HepG2 (cell line): ENCODE data around the gene ARFIP1. TPM values are rescaled to one million over a fixed set of nuclear protein-coding genes. Genes with fewer than 3 reads are reported as not detected.

ENCODE experiments used
- BCL6 ChIP-seq: IDR thresholded peaks from 2 replicates; pipeline ENCODE4 v1.6.1; 2016; ENCODE audit warnings: missing genetic modification reagents, missing compliant biosample characterization
- BORCS8-MEF2B ChIP-seq: sonication (generic); formaldehyde crosslinking; IDR thresholded peaks from 2 replicates; pipeline ENCODE4 v1.8.0; 2022; ENCODE audit warnings: mild to moderate bottlenecking, missing genetic modification reagents
- ISX ChIP-seq: sonication (generic); formaldehyde crosslinking; conservative IDR thresholded peaks from 2 replicates; pipeline ENCODE4 v1.5.0; 2020; ENCODE audit warnings: missing genetic modification reagents
- KDM3A ChIP-seq: IDR thresholded peaks from 2 replicates; pipeline ENCODE4 v1.6.1; 2018; ENCODE audit warnings: low read depth, missing compliant biosample characterization
- RFXAP ChIP-seq: sonication (generic); formaldehyde crosslinking; IDR thresholded peaks from 2 replicates; pipeline ENCODE4 v1.4.0; 2020; ENCODE audit warnings: missing genetic modification reagents, borderline replicate concordance
- SOX6 ChIP-seq, 2 experiments: fragments of 450-650 bp in 1 of 2; sonication (generic) in 1 of 2; formaldehyde crosslinking in 1 of 2; IDR thresholded peaks; 2 replicates each; pipeline versions ENCODE4 v1.4.0 to v1.6.1; 2017 to 2020; ENCODE audit warnings: antibody characterized with exemption in 1 of 2, mild to moderate bottlenecking in 1 of 2, missing genetic modification reagents in 1 of 2
- TBX3 ChIP-seq: fragments of 450-650 bp; IDR thresholded peaks from 2 replicates; pipeline ENCODE4 v1.6.1; 2017; ENCODE audit warnings: antibody characterized with exemption, mild to moderate bottlenecking, inconsistent platforms, borderline replicate concordance
- XBP1 ChIP-seq: sonication (generic); formaldehyde crosslinking; IDR thresholded peaks from 2 replicates; pipeline ENCODE4 v1.5.0; 2020; ENCODE audit warnings: missing genetic modification reagents
- YY1 ChIP-seq: IDR thresholded peaks from 2 replicates; pipeline ENCODE4 v1.6.1; 2011; ENCODE audit warnings: low read length, low read depth, moderate library complexity, mild to moderate bottlenecking; ENCODE audit not compliant: insufficient read depth, insufficient replicate concordance
- ZBTB7A ChIP-seq: sonication (generic); formaldehyde crosslinking; IDR thresholded peaks from 2 replicates; pipeline ENCODE4 v1.8.0; 2022; ENCODE audit warnings: mild to moderate bottlenecking, missing genetic modification reagents
- ZNF292 ChIP-seq: sonication (generic); formaldehyde crosslinking; IDR thresholded peaks from 2 replicates; pipeline ENCODE4 v1.8.1; 2022; ENCODE audit warnings: mild to moderate bottlenecking, low read depth, missing genetic modification reagents, borderline replicate concordance
- ZNF567 ChIP-seq: sonication (generic); formaldehyde crosslinking; IDR thresholded peaks from 2 replicates; pipeline ENCODE4 v1.8.1; 2023; ENCODE audit warnings: mild to moderate bottlenecking, missing genetic modification reagents, borderline replicate concordance
- ZNF570 ChIP-seq: sonication (generic); formaldehyde crosslinking; IDR thresholded peaks from 2 replicates; pipeline ENCODE4 v1.4.0; 2020; ENCODE audit warnings: mild to moderate bottlenecking, missing genetic modification reagents, borderline replicate concordance
- ZNF737 ChIP-seq: sonication (generic); formaldehyde crosslinking; IDR thresholded peaks from 2 replicates; pipeline ENCODE4 v1.5.0; 2020; ENCODE audit warnings: missing genetic modification reagents, mild to moderate bottlenecking, borderline replicate concordance
- ZSCAN29 ChIP-seq: sonication (generic); formaldehyde crosslinking; conservative IDR thresholded peaks from 2 replicates; pipeline ENCODE4 v1.4.0; 2020; ENCODE audit warnings: mild to moderate bottlenecking, missing genetic modification reagents
- polyA plus RNA-seq, 8 experiments: library from polyadenylated mRNA; depleted of rRNA in 3 of 8; stranded (reverse) in 7 of 8; unstranded in 1 of 8; fragments of >200 nt; fragmentation: Illumina TruSeq in 4 of 8; extraction: Trizol in 4 of 8; gene quantifications; 2 replicates each; pipeline versions ENCODE4 v1.2.1 to v1.2.3, GENCODE V29; 2011 to 2016; ENCODE audit warnings: low read depth in 4 of 8, missing spikeins in 1 of 8, mixed read lengths in 1 of 8; ENCODE audit not compliant: insufficient read depth in 1 of 8
- total RNA-seq, 5 experiments: library from RNA; depleted of rRNA; stranded (reverse); fragments of >200 nt; fragmentation: Illumina TruSeq; extraction: Trizol; gene quantifications; 2 replicates each; pipeline ENCODE4 v1.2.3, GENCODE V29; 2016; ENCODE audit warnings: low read depth in 1 of 5
- TF ChIP-seq, protein P1 (sequence below): sonication (generic); formaldehyde crosslinking; IDR thresholded peaks from 2 replicates; pipeline ENCODE4 v1.5.1; 2020; ENCODE audit warnings: mild to moderate bottlenecking, missing genetic modification reagents, moderate library complexity
- TF ChIP-seq, protein P2 (sequence below): IDR thresholded peaks from 2 replicates; pipeline ENCODE4 v1.6.1; 2016
- TF ChIP-seq, protein P3 (sequence below): sonication (generic); formaldehyde crosslinking; IDR thresholded peaks from 2 replicates; pipeline ENCODE4 v1.4.0; 2020; ENCODE audit warnings: missing genetic modification reagents
- TF ChIP-seq, protein P4 (sequence below): sonication (generic); formaldehyde crosslinking; IDR thresholded peaks from 2 replicates; pipeline ENCODE4 v1.4.0; 2020; ENCODE audit warnings: low read depth, mild to moderate bottlenecking, missing genetic modification reagents

The ARFIP1 gene
- total and polyA plus RNA-seq, 2 of the 13 experiments (the other 11 are each of a cell fraction or from before 2014, with no cell fraction given): 9.9 to 27.7 TPM

DNA sequence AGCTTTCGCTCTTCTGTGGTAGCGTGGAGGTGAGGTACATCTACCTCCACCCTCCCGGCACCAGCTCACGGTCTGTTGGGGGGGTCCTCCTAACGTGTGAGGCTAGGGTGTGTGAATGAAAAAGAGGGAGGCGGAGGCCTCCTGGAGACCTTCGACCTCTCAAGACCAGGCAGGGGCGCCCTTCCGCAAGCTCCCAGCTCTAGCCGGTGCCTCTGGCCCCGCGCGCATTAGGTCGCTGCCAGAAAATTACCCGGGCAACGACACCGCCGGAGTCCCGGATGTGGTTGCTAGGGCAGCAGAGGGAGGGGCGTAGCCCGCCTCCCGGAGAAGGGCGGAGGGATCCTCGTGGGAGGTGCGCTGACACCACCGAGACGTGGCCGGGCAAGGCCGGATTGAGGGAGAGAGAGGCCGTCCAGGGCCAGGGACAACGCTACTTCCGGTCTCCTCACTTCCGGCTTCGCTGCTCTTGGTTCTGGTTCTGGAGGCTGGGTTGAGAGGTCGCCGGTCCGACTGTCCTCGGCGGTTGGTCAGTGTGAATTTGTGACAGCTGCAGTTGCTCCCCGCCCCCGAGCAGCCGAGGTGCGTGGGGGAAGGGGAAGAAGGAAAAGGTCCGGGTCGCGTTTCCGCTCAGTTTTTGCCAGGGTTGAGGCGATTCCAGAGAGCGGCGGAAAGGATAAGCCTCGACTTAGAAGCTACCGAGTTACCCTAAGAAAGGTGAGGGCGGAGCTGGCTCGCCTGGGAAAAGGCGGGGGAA lies at the start of gene ARFIP1, which contains the start of gene TIGD4 (continued):
- peak; percentile 53; the same call in 1 of the 2 replicates for TF ChIP-seq ZSCAN29 (CRISPR knock-in tag)
- TF ChIP-seq XBP1: no peak
- TF ChIP-seq, protein P1, sequence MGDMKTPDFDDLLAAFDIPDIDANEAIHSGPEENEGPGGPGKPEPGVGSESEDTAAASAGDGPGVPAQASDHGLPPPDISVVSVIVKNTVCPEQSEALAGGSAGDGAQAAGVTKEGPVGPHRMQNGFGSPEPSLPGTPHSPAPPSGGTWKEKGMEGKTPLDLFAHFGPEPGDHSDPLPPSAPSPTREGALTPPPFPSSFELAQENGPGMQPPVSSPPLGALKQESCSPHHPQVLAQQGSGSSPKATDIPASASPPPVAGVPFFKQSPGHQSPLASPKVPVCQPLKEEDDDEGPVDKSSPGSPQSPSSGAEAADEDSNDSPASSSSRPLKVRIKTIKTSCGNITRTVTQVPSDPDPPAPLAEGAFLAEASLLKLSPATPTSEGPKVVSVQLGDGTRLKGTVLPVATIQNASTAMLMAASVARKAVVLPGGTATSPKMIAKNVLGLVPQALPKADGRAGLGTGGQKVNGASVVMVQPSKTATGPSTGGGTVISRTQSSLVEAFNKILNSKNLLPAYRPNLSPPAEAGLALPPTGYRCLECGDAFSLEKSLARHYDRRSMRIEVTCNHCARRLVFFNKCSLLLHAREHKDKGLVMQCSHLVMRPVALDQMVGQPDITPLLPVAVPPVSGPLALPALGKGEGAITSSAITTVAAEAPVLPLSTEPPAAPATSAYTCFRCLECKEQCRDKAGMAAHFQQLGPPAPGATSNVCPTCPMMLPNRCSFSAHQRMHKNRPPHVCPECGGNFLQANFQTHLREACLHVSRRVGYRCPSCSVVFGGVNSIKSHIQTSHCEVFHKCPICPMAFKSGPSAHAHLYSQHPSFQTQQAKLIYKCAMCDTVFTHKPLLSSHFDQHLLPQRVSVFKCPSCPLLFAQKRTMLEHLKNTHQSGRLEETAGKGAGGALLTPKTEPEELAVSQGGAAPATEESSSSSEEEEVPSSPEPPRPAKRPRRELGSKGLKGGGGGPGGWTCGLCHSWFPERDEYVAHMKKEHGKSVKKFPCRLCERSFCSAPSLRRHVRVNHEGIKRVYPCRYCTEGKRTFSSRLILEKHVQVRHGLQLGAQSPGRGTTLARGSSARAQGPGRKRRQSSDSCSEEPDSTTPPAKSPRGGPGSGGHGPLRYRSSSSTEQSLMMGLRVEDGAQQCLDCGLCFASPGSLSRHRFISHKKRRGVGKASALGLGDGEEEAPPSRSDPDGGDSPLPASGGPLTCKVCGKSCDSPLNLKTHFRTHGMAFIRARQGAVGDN (CRISPR knock-in tag): peak; percentile 92
- no peak for TF ChIP-seq SOX6 (IDR thresholded peaks at IDR 0.05)
- peak; percentile 65 for TF ChIP-seq SOX6 (CRISPR knock-in tag; IDR thresholded peaks at IDR 0.05)
- TF ChIP-seq, protein P2, sequence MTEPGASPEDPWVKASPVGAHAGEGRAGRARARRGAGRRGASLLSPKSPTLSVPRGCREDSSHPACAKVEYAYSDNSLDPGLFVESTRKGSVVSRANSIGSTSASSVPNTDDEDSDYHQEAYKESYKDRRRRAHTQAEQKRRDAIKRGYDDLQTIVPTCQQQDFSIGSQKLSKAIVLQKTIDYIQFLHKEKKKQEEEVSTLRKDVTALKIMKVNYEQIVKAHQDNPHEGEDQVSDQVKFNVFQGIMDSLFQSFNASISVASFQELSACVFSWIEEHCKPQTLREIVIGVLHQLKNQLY (CRISPR knock-in tag): no peak
- 0 out of 2 replicates have a peak, but pooled peaks have one; percentile 46 for TF ChIP-seq RFXAP (CRISPR knock-in tag)
- TF ChIP-seq ZBTB7A (CRISPR knock-in tag): peak; percentile 35; the same call in 1 of the 2 replicates
- TF ChIP-seq YY1: no peak
- peak; percentile 72 for TF ChIP-seq BORCS8-MEF2B (CRISPR knock-in tag)
- no peak for TF ChIP-seq ISX
- TF ChIP-seq, protein P3, sequence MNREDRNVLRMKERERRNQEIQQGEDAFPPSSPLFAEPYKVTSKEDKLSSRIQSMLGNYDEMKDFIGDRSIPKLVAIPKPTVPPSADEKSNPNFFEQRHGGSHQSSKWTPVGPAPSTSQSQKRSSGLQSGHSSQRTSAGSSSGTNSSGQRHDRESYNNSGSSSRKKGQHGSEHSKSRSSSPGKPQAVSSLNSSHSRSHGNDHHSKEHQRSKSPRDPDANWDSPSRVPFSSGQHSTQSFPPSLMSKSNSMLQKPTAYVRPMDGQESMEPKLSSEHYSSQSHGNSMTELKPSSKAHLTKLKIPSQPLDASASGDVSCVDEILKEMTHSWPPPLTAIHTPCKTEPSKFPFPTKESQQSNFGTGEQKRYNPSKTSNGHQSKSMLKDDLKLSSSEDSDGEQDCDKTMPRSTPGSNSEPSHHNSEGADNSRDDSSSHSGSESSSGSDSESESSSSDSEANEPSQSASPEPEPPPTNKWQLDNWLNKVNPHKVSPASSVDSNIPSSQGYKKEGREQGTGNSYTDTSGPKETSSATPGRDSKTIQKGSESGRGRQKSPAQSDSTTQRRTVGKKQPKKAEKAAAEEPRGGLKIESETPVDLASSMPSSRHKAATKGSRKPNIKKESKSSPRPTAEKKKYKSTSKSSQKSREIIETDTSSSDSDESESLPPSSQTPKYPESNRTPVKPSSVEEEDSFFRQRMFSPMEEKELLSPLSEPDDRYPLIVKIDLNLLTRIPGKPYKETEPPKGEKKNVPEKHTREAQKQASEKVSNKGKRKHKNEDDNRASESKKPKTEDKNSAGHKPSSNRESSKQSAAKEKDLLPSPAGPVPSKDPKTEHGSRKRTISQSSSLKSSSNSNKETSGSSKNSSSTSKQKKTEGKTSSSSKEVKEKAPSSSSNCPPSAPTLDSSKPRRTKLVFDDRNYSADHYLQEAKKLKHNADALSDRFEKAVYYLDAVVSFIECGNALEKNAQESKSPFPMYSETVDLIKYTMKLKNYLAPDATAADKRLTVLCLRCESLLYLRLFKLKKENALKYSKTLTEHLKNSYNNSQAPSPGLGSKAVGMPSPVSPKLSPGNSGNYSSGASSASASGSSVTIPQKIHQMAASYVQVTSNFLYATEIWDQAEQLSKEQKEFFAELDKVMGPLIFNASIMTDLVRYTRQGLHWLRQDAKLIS (CRISPR knock-in tag): no peak
- 0 out of 2 replicates have a peak, but pooled peaks have one; percentile 86 for TF ChIP-seq ZNF737 (CRISPR knock-in tag)
- TF ChIP-seq TBX3: peak; percentile 43; the same call in 1 of the 2 replicates
- no peak for TF ChIP-seq ZNF292 (CRISPR knock-in tag)
- TF ChIP-seq KDM3A (CRISPR knock-in tag): peak; percentile 57; the same call in 1 of the 2 replicates
- TF ChIP-seq BCL6: peak; percentile 44; the same call in 1 of the 2 replicates
- TF ChIP-seq ZNF570: no peak
- TF ChIP-seq, protein P4, sequence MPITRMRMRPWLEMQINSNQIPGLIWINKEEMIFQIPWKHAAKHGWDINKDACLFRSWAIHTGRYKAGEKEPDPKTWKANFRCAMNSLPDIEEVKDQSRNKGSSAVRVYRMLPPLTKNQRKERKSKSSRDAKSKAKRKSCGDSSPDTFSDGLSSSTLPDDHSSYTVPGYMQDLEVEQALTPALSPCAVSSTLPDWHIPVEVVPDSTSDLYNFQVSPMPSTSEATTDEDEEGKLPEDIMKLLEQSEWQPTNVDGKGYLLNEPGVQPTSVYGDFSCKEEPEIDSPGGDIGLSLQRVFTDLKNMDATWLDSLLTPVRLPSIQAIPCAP: no peak
- TF ChIP-seq ZNF567 (CRISPR knock-in tag): no peak
